ENCODE measurements around the gene SH3RF2. TPM values are rescaled to one million over a fixed set of nuclear protein-coding genes. Genes with fewer than 3 reads are reported as not detected.

SH3RF2 gene
- total and polyA plus RNA-seq, 2 experiments from 2014 or later, result 35.1 to 35.4 TPM

GRCh38 chr5:145984072-145984471 lies 47.7 kb downstream of the SH3RF2 start:
- no peak overlapping the region for H3K4me2 ChIP-seq
- H3K9me3 ChIP-seq (ENCODE audit: low read depth), result no peaks in the 10 kb centered on the region
- no peak overlapping the region for H3K4me3 ChIP-seq
- TF ChIP-seq EZH2 (IDR thresholded peaks at IDR 0.05; ENCODE audit: borderline replicate concordance), result no peak
- TF ChIP-seq, protein P1, sequence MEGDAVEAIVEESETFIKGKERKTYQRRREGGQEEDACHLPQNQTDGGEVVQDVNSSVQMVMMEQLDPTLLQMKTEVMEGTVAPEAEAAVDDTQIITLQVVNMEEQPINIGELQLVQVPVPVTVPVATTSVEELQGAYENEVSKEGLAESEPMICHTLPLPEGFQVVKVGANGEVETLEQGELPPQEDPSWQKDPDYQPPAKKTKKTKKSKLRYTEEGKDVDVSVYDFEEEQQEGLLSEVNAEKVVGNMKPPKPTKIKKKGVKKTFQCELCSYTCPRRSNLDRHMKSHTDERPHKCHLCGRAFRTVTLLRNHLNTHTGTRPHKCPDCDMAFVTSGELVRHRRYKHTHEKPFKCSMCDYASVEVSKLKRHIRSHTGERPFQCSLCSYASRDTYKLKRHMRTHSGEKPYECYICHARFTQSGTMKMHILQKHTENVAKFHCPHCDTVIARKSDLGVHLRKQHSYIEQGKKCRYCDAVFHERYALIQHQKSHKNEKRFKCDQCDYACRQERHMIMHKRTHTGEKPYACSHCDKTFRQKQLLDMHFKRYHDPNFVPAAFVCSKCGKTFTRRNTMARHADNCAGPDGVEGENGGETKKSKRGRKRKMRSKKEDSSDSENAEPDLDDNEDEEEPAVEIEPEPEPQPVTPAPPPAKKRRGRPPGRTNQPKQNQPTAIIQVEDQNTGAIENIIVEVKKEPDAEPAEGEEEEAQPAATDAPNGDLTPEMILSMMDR (IDR thresholded peaks at IDR 0.05; ENCODE audit: poor library complexity), result no peak
- no peak for TF ChIP-seq EZH2phosphoT487 (IDR thresholded peaks at IDR 0.05; ENCODE audit: low read depth, severe bottlenecking, unreplicated experiment)
- H4K20me1 ChIP-seq (ENCODE audit: insufficient read depth, poor library complexity, severe bottlenecking), result no peaks in the 10 kb centered on the region
- DNase-seq (ENCODE audit: low spot score), result no peak
- 85% methylated on average over 2 of the region's 2 CpGs for WGBS (ENCODE audit: low lambda C conversion rate, missing lambda C conversion rate)
- no peak overlapping the region for H2AFZ ChIP-seq
- H3K4me1 ChIP-seq (ENCODE audit: insufficient read depth), result peaks cover 49% of the 10 kb centered on the region
- peaks cover 39% of the 10 kb centered on the region for H3K79me2 ChIP-seq
- no peaks in the 10 kb centered on the region for H3K9me2 ChIP-seq (replicated peaks; ENCODE audit: insufficient read depth)
- no peaks in the 10 kb centered on the region for H3K27me3 ChIP-seq
- H3K27ac ChIP-seq, result peak overlapping the region; percentile 89
- no peaks in the 10 kb centered on the region for H3K36me3 ChIP-seq (replicated peaks; ENCODE audit: insufficient read depth, low read depth)

DNA sequence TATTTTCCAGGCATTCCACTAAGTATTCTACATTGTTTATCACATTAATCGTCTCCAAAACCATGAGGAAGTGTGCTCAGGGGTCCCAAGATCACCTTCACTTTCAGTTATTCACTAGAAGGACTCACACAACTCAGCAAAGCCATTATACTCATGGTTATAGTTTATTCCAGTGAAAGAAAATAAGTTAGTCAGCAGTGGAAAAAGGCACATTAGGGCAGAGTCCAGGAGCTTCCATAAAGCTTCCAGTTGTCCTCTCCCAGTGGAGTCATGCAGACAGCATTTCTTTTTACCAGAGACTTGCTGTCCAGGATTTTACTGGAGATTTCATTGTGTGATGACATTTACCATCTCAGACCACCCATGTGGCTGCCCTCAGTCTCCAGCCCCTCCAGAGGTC lies 51.5 kb downstream of the SH3RF2 start:
- Histone ChIP-seq H3K36me3 (replicated peaks; ENCODE audit: insufficient read depth, low read depth) (no peaks in the 10 kb centered on the region), H3K9me2 (replicated peaks; ENCODE audit: insufficient read depth) (no peaks in the 10 kb centered on the region), H2AFZ (no peak overlapping the region), H3K4me1 (ENCODE audit: insufficient read depth) (peaks cover 19% of the 10 kb centered on the region), H3K79me2 (peaks cover 43% of the 10 kb centered on the region), H3K4me2 (no peak overlapping the region), H3K27ac (peak overlapping the region; percentile 35), H4K20me1 (ENCODE audit: insufficient read depth, poor library complexity, severe bottlenecking) (no peaks in the 10 kb centered on the region), H3K9me3 (ENCODE audit: low read depth) (no peaks in the 10 kb centered on the region), H3K4me3 (no peak overlapping the region), H3K27me3 (no peaks in the 10 kb centered on the region)
- TF ChIP-seq, protein P1 (IDR thresholded peaks at IDR 0.05; ENCODE audit: poor library complexity), result no peak
- no peak for TF ChIP-seq EZH2 (IDR thresholded peaks at IDR 0.05; ENCODE audit: borderline replicate concordance)
- TF ChIP-seq EZH2phosphoT487 (IDR thresholded peaks at IDR 0.05; ENCODE audit: low read depth, severe bottlenecking, unreplicated experiment), result no peak
- no peak for DNase-seq (ENCODE audit: low spot score)
- WGBS (ENCODE audit: low lambda C conversion rate, missing lambda C conversion rate), result 70% methylated on average over 1 of the region's 1 CpG

DNA sequence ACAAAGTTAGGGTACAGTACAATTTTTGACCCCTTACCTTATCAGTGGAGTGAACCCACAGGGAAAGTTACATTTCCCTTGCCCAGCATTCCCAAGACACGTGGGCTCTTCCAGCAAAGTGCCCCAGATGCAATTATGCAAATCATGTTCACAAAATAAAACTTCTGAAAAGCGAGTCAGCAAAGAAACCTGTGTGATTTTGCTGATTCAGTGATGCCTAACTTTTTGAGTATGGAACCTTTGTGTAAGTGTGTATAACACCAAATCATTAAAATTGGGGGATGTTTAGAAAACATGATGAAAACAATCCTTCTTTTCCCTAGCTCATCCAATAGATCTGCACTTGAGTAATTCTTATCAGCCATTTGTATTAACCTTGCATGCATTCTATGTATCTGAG lies 52.6 kb downstream of the SH3RF2 start:
- Histone ChIP-seq H3K4me2 (no peak overlapping the region), H3K27me3 (no peaks in the 10 kb centered on the region), H3K4me1 (ENCODE audit: insufficient read depth) (peaks cover 9% of the 10 kb centered on the region), H3K4me3 (no peak overlapping the region), H3K9me3 (ENCODE audit: low read depth) (no peaks in the 10 kb centered on the region), H3K36me3 (replicated peaks; ENCODE audit: insufficient read depth, low read depth) (no peaks in the 10 kb centered on the region), H3K27ac (no peak overlapping the region), H3K79me2 (peaks cover 43% of the 10 kb centered on the region), H4K20me1 (ENCODE audit: insufficient read depth, poor library complexity, severe bottlenecking) (no peaks in the 10 kb centered on the region), H3K9me2 (replicated peaks; ENCODE audit: insufficient read depth) (no peaks in the 10 kb centered on the region), H2AFZ (no peak overlapping the region)
- WGBS (ENCODE audit: low lambda C conversion rate, missing lambda C conversion rate), result 57% methylated on average over 2 of the region's 2 CpGs
- no peak for DNase-seq (ENCODE audit: low spot score)
- TF ChIP-seq EZH2 (IDR thresholded peaks at IDR 0.05; ENCODE audit: borderline replicate concordance) (no peak), EZH2phosphoT487 (IDR thresholded peaks at IDR 0.05; ENCODE audit: low read depth, severe bottlenecking, unreplicated experiment) (no peak)
- TF ChIP-seq, protein P1 (IDR thresholded peaks at IDR 0.05; ENCODE audit: poor library complexity), result no peak

DNA sequence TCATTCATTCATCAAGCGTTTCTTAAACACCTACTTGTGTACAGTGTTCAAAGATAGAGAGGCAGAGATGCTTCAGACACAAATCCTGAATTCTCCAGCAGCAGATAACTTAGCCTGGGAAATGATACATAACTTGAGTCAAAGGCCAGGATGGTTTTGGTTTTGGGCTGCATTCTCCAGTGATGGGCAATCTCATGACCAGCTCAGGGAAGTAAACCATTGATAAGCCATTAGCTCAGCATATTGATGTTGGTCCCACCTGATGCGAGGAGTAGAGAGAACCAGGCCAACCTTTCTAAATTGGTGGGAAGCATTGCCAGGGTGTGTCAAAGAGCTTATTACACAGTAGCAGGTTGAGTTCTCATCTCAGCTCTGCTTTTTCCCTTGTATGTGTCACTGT lies 53.0 kb downstream of the SH3RF2 start:
- no peaks in the 10 kb centered on the region for H3K9me2 ChIP-seq (replicated peaks; ENCODE audit: insufficient read depth)
- WGBS (ENCODE audit: low lambda C conversion rate, missing lambda C conversion rate), result 89% methylated on average over 2 of the region's 2 CpGs
- H3K4me1 ChIP-seq (ENCODE audit: insufficient read depth), result peaks cover 9% of the 10 kb centered on the region
- no peak overlapping the region for H3K27ac ChIP-seq
- H3K4me2 ChIP-seq, result no peak overlapping the region
- H3K79me2 ChIP-seq, result peaks cover 41% of the 10 kb centered on the region
- H2AFZ ChIP-seq, result no peak overlapping the region
- no peaks in the 10 kb centered on the region for H3K36me3 ChIP-seq (replicated peaks; ENCODE audit: insufficient read depth, low read depth)
- H3K27me3 ChIP-seq, result no peaks in the 10 kb centered on the region
- H3K4me3 ChIP-seq, result no peak overlapping the region
- DNase-seq (ENCODE audit: low spot score), result no peak
- no peaks in the 10 kb centered on the region for H3K9me3 ChIP-seq (ENCODE audit: low read depth)
- H4K20me1 ChIP-seq (ENCODE audit: insufficient read depth, poor library complexity, severe bottlenecking), result no peaks in the 10 kb centered on the region
- no peak for TF ChIP-seq EZH2 (IDR thresholded peaks at IDR 0.05; ENCODE audit: borderline replicate concordance)
- TF ChIP-seq, protein P1 (IDR thresholded peaks at IDR 0.05; ENCODE audit: poor library complexity), result no peak
- no peak for TF ChIP-seq EZH2phosphoT487 (IDR thresholded peaks at IDR 0.05; ENCODE audit: low read depth, severe bottlenecking, unreplicated experiment)
